ENCODE measurements around the gene PLXNA2. TPM values are rescaled to one million over a fixed set of nuclear protein-coding genes. Genes with fewer than 3 reads are reported as not detected.

Gene PLXNA2
- total RNA-seq, 1 donor from 2014 or later = 1.7 TPM

- Histone ChIP-seq H3K36me3 (no peaks in the 10 kb centered on the region), H4K20me1 (ENCODE audit: low read depth) (no peaks in the 10 kb centered on the region), H3K79me2 (ENCODE audit: low read depth) (no peaks in the 10 kb centered on the region), H3K9ac (no peak overlapping the region), H2AFZ (replicated peaks) (no peak overlapping the region), H3K27me3 (no peaks in the 10 kb centered on the region), H3F3A (ENCODE audit: low read depth) (peaks cover 12% of the 10 kb centered on the region), H3K9me3 (ENCODE audit: low read depth) (no peaks in the 10 kb centered on the region), H3K4me3 (no peak overlapping the region), H3K4me1 (peaks cover 82% of the 10 kb centered on the region), H3K4me2 (no peak overlapping the region), H3K27ac (no peak overlapping the region)
- no peaks in the 10 kb centered on the region for H3K27me3 Mint-ChIP-seq (ENCODE audit: insufficient read depth, low read depth)
- no peak overlapping the region for H3K4me3 Mint-ChIP-seq
- H3K9me3 Mint-ChIP-seq = no peaks in the 10 kb centered on the region
- H3K27ac Mint-ChIP-seq = peak overlapping the region; percentile 26
- no peak for TF ChIP-seq CTCF (IDR thresholded peaks at IDR 0.05)
- TF ChIP-seq EZH2phosphoT487 (IDR thresholded peaks at IDR 0.05) = no peak
- TF ChIP-seq EZH2 (IDR thresholded peaks at IDR 0.05) = no peak
- H3K4me1 Mint-ChIP-seq = peaks cover 84% of the 10 kb centered on the region
- DNase-seq (ENCODE audit: low spot score) = no peak
- peaks cover 5% of the 10 kb centered on the region for H3K36me3 Mint-ChIP-seq
Observed at GRCh38 chr1:208180421-208180820, 63.8 kb downstream of the PLXNA2 start.

- peaks cover 12% of the 10 kb centered on the region for H3F3A ChIP-seq (ENCODE audit: low read depth)
- no peaks in the 10 kb centered on the region for H4K20me1 ChIP-seq (ENCODE audit: low read depth)
- DNase-seq (ENCODE audit: low spot score) = no peak
- H3K27ac ChIP-seq = no peak overlapping the region
- no peaks in the 10 kb centered on the region for H3K36me3 ChIP-seq
- Mint-ChIP-seq H3K4me3 (no peak overlapping the region), H3K27ac (peak overlapping the region; percentile 26), H3K9me3 (no peaks in the 10 kb centered on the region), H3K36me3 (peaks cover 7% of the 10 kb centered on the region), H3K27me3 (ENCODE audit: insufficient read depth, low read depth) (peaks cover 2% of the 10 kb centered on the region), H3K4me1 (peaks cover 83% of the 10 kb centered on the region)
- TF ChIP-seq EZH2 (IDR thresholded peaks at IDR 0.05) (no peak), CTCF (IDR thresholded peaks at IDR 0.05) (no peak), EZH2phosphoT487 (IDR thresholded peaks at IDR 0.05) (no peak)
- H2AFZ ChIP-seq (replicated peaks) = no peak overlapping the region
- no peak overlapping the region for H3K9ac ChIP-seq
- no peak overlapping the region for H3K4me3 ChIP-seq
- H3K4me1 ChIP-seq = peaks cover 78% of the 10 kb centered on the region
- H3K79me2 ChIP-seq (ENCODE audit: low read depth) = no peaks in the 10 kb centered on the region
- H3K9me3 ChIP-seq (ENCODE audit: low read depth) = no peaks in the 10 kb centered on the region
- no peak overlapping the region for H3K4me2 ChIP-seq
- no peaks in the 10 kb centered on the region for H3K27me3 ChIP-seq
Observed at GRCh38 chr1:208179961-208180409, 64.2 kb downstream of the PLXNA2 start.

- TF ChIP-seq EZH2 (IDR thresholded peaks at IDR 0.05) (no peak), CTCF (IDR thresholded peaks at IDR 0.05) (no peak), EZH2phosphoT487 (IDR thresholded peaks at IDR 0.05) (no peak)
- Histone ChIP-seq H3K27ac (no peak overlapping the region), H3K4me2 (peak overlapping the region; percentile 21), H3K9me3 (ENCODE audit: low read depth) (no peaks in the 10 kb centered on the region), H3K9ac (no peak overlapping the region), H3K27me3 (no peaks in the 10 kb centered on the region), H3K4me3 (no peak overlapping the region), H2AFZ (replicated peaks) (no peak overlapping the region), H3K4me1 (peaks cover 75% of the 10 kb centered on the region), H3K79me2 (ENCODE audit: low read depth) (no peaks in the 10 kb centered on the region), H3F3A (ENCODE audit: low read depth) (peaks cover 12% of the 10 kb centered on the region), H4K20me1 (ENCODE audit: low read depth) (no peaks in the 10 kb centered on the region), H3K36me3 (no peaks in the 10 kb centered on the region)
- DNase-seq (ENCODE audit: low spot score) = no peak
- H3K4me3 Mint-ChIP-seq = no peak overlapping the region
- H3K9me3 Mint-ChIP-seq = no peaks in the 10 kb centered on the region
- no peak overlapping the region for H3K27ac Mint-ChIP-seq
- H3K36me3 Mint-ChIP-seq = peaks cover 8% of the 10 kb centered on the region
- peaks cover 2% of the 10 kb centered on the region for H3K27me3 Mint-ChIP-seq (ENCODE audit: insufficient read depth, low read depth)
- peaks cover 81% of the 10 kb centered on the region for H3K4me1 Mint-ChIP-seq
Observed at GRCh38 chr1:208179263-208179816, 64.8 kb downstream of the PLXNA2 start.
